GM23338 (cell line): ENCODE data around the gene CYP2W1.
A peak's percentile ranks its signal among the peaks of the same experiment; 100 is the strongest.

Experiments used
- CREB1 ChIP-seq: fragments of 250-450 bp; sonication (Bioruptor Pico); IDR thresholded peaks from 2 replicates; pipeline ENCODE4 v1.5.0; 2020; ENCODE audit warnings: low read depth, mild to moderate bottlenecking, moderate library complexity
- EZH2 ChIP-seq: fragments of 200-600 bp; sonication (generic); IDR thresholded peaks from one replicate; pipeline ENCODE4 v1.8.0; 2017; ENCODE audit warnings: antibody characterized with exemption, mild to moderate bottlenecking, low read depth; ENCODE audit not compliant: unreplicated experiment
- EZH2phosphoT487 ChIP-seq: fragments of 200-600 bp; sonication (generic); IDR thresholded peaks from one replicate; pipeline ENCODE4 v1.8.1; 2018; ENCODE audit warnings: antibody characterized with exemption; ENCODE audit not compliant: unreplicated experiment
- JUNB ChIP-seq: IDR thresholded peaks from one replicate; pipeline ENCODE4 v1.6.1; 2016; ENCODE audit warnings: antibody characterized with exemption; ENCODE audit not compliant: unreplicated experiment
- POLR2AphosphoS5 ChIP-seq: IDR thresholded peaks from 2 replicates; pipeline ENCODE4 v1.6.1; 2016; ENCODE audit warnings: antibody characterized with exemption, low read depth
- STAT1 ChIP-seq: IDR thresholded peaks from one replicate; pipeline ENCODE4 v1.6.1; 2016; ENCODE audit warnings: antibody characterized with exemption; ENCODE audit not compliant: unreplicated experiment
- ZNF331 ChIP-seq: fragments of 250-450 bp; sonication (Bioruptor Pico); IDR thresholded peaks from 2 replicates; pipeline ENCODE4 v1.5.0; 2020; ENCODE audit warnings: low read depth, mild to moderate bottlenecking, moderate library complexity
- TF ChIP-seq, protein P1 (sequence below), 2 experiments: fragments of 200-600 bp in 1 of 2; sonication (generic) in 1 of 2; conservative IDR thresholded peaks; 2 replicates each; pipeline versions ENCODE4 v1.5.1 to v1.6.1; 2016 to 2017; ENCODE audit warnings: antibody characterized with exemption in 2 of 2, low read depth in 2 of 2, mild to moderate bottlenecking in 2 of 2, moderate library complexity in 1 of 2
- TF ChIP-seq, protein P2 (sequence below): IDR thresholded peaks from one replicate; pipeline ENCODE4 v1.6.1; 2018; ENCODE audit warnings: antibody characterized with exemption; ENCODE audit not compliant: unreplicated experiment

DNA sequence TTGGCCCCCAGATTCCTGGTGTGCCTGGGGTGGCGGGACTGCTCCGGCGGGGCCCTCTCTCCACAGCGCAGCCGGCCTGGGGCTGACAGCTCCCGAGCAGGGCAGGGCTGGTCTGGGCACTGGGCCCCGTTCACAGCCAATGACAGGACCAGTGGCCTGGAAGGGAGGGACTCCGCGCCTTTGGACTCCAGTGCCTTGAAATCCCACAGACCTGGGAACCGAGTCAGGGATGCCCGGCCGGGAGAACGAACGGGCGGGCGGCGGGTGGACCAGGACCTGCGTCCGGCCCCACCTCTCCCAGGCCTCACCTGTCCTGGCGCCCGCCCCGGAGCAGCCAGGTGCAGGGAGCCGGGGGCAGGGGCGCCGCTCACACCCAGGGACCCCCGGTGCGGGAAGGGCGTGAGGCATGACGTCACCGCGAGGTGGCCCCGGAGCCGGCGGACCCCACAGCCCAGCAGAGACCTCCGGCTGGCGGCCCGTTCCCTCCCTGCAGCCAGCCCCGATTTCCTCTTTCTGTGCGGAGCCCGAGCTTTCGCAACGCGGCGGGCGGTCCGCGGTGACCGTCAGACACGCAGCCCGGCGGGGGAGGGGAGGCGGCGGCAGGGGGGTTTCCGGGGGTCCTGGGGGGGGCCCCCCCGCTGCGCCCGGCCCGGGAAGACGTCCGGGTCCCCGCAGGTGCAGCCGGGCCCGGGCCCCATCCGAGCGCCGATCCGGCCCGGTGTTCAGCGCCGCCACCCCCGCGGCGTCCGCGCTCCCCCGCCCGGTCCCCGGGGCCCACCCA is 29.2 kb upstream of the CYP2W1 start:
- TF ChIP-seq, protein P1, sequence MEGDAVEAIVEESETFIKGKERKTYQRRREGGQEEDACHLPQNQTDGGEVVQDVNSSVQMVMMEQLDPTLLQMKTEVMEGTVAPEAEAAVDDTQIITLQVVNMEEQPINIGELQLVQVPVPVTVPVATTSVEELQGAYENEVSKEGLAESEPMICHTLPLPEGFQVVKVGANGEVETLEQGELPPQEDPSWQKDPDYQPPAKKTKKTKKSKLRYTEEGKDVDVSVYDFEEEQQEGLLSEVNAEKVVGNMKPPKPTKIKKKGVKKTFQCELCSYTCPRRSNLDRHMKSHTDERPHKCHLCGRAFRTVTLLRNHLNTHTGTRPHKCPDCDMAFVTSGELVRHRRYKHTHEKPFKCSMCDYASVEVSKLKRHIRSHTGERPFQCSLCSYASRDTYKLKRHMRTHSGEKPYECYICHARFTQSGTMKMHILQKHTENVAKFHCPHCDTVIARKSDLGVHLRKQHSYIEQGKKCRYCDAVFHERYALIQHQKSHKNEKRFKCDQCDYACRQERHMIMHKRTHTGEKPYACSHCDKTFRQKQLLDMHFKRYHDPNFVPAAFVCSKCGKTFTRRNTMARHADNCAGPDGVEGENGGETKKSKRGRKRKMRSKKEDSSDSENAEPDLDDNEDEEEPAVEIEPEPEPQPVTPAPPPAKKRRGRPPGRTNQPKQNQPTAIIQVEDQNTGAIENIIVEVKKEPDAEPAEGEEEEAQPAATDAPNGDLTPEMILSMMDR (conservative IDR thresholded peaks at IDR 0.05; ENCODE audit: low read depth in 2 of 2) = no peak
- TF ChIP-seq, protein P2, sequence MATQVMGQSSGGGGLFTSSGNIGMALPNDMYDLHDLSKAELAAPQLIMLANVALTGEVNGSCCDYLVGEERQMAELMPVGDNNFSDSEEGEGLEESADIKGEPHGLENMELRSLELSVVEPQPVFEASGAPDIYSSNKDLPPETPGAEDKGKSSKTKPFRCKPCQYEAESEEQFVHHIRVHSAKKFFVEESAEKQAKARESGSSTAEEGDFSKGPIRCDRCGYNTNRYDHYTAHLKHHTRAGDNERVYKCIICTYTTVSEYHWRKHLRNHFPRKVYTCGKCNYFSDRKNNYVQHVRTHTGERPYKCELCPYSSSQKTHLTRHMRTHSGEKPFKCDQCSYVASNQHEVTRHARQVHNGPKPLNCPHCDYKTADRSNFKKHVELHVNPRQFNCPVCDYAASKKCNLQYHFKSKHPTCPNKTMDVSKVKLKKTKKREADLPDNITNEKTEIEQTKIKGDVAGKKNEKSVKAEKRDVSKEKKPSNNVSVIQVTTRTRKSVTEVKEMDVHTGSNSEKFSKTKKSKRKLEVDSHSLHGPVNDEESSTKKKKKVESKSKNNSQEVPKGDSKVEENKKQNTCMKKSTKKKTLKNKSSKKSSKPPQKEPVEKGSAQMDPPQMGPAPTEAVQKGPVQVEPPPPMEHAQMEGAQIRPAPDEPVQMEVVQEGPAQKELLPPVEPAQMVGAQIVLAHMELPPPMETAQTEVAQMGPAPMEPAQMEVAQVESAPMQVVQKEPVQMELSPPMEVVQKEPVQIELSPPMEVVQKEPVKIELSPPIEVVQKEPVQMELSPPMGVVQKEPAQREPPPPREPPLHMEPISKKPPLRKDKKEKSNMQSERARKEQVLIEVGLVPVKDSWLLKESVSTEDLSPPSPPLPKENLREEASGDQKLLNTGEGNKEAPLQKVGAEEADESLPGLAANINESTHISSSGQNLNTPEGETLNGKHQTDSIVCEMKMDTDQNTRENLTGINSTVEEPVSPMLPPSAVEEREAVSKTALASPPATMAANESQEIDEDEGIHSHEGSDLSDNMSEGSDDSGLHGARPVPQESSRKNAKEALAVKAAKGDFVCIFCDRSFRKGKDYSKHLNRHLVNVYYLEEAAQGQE = no peak
- TF ChIP-seq POLR2AphosphoS5 (no peak), CREB1 (peak; percentile 85), EZH2 (no peak), EZH2phosphoT487 (no peak), JUNB (no peak), ZNF331 (CRISPR knock-in tag) (no peak), STAT1 (no peak)
